ENCODE results near the gene NRXN3. TPM values are rescaled to one million over a fixed set of nuclear protein-coding genes. Genes with fewer than 3 reads are reported as not detected.

The NRXN3 gene
- total and polyA plus RNA-seq, 4 donors, result 1.4 to 8.3 (median 4.4) TPM

- Histone ChIP-seq H3K4me1 (ENCODE audit: control insufficient read depth in 5 of 5, insufficient read depth in 5 of 5, low read length in 5 of 5) (no peaks in the 10 kb centered on the region), H3K9me3 (ENCODE audit: control insufficient read depth in 4 of 4, insufficient read depth in 3 of 4, low read length in 3 of 4) (peaks cover 0 to 2% (median 0%) of the 10 kb centered on the region in 4 donors), H3K27ac (ENCODE audit: low read depth in 1 of 2, low read length in 1 of 2) (no peak overlapping the region), H3K4me3 (no peak overlapping the region), H3K36me3 (ENCODE audit: control insufficient read depth in 4 of 4, insufficient read depth in 4 of 4, low read length in 4 of 4) (no peaks in the 10 kb centered on the region), H3K27me3 (ENCODE audit: control insufficient read depth in 3 of 3, insufficient read depth in 3 of 3, low read length in 2 of 3) (no peaks in the 10 kb centered on the region), H3K9ac (ENCODE audit: insufficient read depth in 1 of 2, low read length in 2 of 2) (no peak overlapping the region)
- 68 to 69% methylated on average over 1 of the region's 1 CpG for WGBS, 2 donors
- DNase-seq, result no peak
- no peak for ATAC-seq (ENCODE audit: insufficient read depth, low FRiP score)
- TF ChIP-seq, protein P1, sequence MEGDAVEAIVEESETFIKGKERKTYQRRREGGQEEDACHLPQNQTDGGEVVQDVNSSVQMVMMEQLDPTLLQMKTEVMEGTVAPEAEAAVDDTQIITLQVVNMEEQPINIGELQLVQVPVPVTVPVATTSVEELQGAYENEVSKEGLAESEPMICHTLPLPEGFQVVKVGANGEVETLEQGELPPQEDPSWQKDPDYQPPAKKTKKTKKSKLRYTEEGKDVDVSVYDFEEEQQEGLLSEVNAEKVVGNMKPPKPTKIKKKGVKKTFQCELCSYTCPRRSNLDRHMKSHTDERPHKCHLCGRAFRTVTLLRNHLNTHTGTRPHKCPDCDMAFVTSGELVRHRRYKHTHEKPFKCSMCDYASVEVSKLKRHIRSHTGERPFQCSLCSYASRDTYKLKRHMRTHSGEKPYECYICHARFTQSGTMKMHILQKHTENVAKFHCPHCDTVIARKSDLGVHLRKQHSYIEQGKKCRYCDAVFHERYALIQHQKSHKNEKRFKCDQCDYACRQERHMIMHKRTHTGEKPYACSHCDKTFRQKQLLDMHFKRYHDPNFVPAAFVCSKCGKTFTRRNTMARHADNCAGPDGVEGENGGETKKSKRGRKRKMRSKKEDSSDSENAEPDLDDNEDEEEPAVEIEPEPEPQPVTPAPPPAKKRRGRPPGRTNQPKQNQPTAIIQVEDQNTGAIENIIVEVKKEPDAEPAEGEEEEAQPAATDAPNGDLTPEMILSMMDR (IDR thresholded peaks at IDR 0.05; ENCODE audit: control extremely low read depth, extremely low read depth), result no peak
Observed at GRCh38 chr14:78298298-78298697, 128.1 kb downstream of the NRXN3 start.

DNA sequence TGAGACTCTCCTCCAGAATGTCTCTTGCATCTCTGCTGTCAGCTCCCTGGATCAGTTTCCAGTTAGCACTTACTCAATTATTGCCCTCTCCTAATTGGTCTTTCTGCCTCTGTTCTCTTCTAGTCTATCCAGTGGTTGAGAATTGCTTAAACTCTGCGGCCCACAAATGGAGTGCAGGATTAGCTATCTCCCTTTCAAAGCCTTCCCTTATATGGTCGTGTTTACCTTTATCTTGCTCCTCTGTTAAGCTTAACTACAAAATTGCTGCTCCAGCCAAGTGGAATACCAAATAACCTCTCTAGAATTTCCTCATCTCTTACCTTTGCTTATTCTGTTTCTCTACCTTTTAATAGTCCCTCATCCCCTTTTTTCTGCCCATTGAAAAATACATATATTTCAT, 132.7 kb downstream of the NRXN3 start:
- H3K9me3 ChIP-seq (ENCODE audit: control insufficient read depth in 4 of 4, insufficient read depth in 3 of 4, low read length in 3 of 4), result peaks cover 0 to under 1% (median 0%) of the 10 kb centered on the region in 4 donors
- peaks cover 0 to 4% (median 0%) of the 10 kb centered on the region in 5 donors for H3K4me1 ChIP-seq (ENCODE audit: control insufficient read depth in 5 of 5, insufficient read depth in 5 of 5, low read length in 5 of 5)
- 32 to 54% methylated on average over 2 of the region's 2 CpGs for WGBS, 2 donors
- H3K4me3 ChIP-seq, result no peak overlapping the region
- TF ChIP-seq, protein P1 (IDR thresholded peaks at IDR 0.05; ENCODE audit: control extremely low read depth, extremely low read depth), result no peak
- H3K36me3 ChIP-seq (ENCODE audit: control insufficient read depth in 4 of 4, insufficient read depth in 4 of 4, low read length in 4 of 4), result no peaks in the 10 kb centered on the region
- no peaks in the 10 kb centered on the region for H3K27me3 ChIP-seq (ENCODE audit: control insufficient read depth in 3 of 3, insufficient read depth in 3 of 3, low read length in 2 of 3)
- H3K9ac ChIP-seq (ENCODE audit: insufficient read depth in 1 of 2, low read length in 2 of 2), result no peak overlapping the region
- DNase-seq (peak in 1 of 3 donors; percentile 26), ATAC-seq (ENCODE audit: insufficient read depth, low FRiP score) (no peak)
- H3K27ac ChIP-seq (ENCODE audit: low read depth in 1 of 2, low read length in 1 of 2), result no peak overlapping the region

DNA sequence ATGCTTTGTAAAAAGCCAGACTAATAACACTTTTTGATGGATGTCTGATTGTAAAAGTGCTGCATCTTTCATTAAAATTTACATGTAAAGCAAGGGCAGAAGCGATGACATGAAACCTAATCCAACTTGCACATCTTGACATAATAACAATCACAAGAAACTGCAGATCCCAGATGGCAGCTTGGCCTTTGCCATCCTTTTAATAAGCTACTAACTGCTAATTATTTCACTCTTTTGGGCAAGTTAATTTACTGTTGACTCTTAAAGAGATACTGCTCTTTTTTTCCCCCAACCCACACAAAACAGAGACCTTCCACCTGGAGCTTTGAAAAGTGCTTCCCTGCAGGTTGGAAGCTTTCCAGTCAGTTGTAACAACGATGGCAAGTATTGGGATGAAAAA, 137.5 kb downstream of the NRXN3 start:
- DNase-seq (no peak), ATAC-seq (ENCODE audit: insufficient read depth, low FRiP score) (no peak)
- no peak overlapping the region for H3K4me3 ChIP-seq
- no peak overlapping the region for H3K9ac ChIP-seq (ENCODE audit: insufficient read depth in 1 of 2, low read length in 2 of 2)
- TF ChIP-seq, protein P1 (IDR thresholded peaks at IDR 0.05; ENCODE audit: control extremely low read depth, extremely low read depth), result no peak
- H3K4me1 ChIP-seq (ENCODE audit: control insufficient read depth in 5 of 5, insufficient read depth in 5 of 5, low read length in 5 of 5), result peaks cover 0 to 15% (median 1%) of the 10 kb centered on the region in 5 donors
- no peaks in the 10 kb centered on the region for H3K36me3 ChIP-seq (ENCODE audit: control insufficient read depth in 4 of 4, insufficient read depth in 4 of 4, low read length in 4 of 4)
- 53 to 69% methylated on average over 2 of the region's 2 CpGs for WGBS, 2 donors
- peaks cover 0 to 3% (median 0%) of the 10 kb centered on the region in 3 donors for H3K27me3 ChIP-seq (ENCODE audit: control insufficient read depth in 3 of 3, insufficient read depth in 3 of 3, low read length in 2 of 3)
- no peak overlapping the region for H3K27ac ChIP-seq (ENCODE audit: low read depth in 1 of 2, low read length in 1 of 2)
- H3K9me3 ChIP-seq (ENCODE audit: control insufficient read depth in 4 of 4, insufficient read depth in 3 of 4, low read length in 3 of 4), result no peaks in the 10 kb centered on the region

- H3K9me3 ChIP-seq (ENCODE audit: control insufficient read depth in 4 of 4, insufficient read depth in 3 of 4, low read length in 3 of 4), result no peaks in the 10 kb centered on the region
Observed at GRCh38 chr14:78308079-78308478, 137.9 kb downstream of the NRXN3 start.

More at GRCh38 chr14:78308079-78308478, 137.9 kb downstream of the NRXN3 start:
- Histone ChIP-seq H3K27ac (ENCODE audit: low read depth in 1 of 2, low read length in 1 of 2) (no peak overlapping the region), H3K4me3 (no peak overlapping the region), H3K27me3 (ENCODE audit: control insufficient read depth in 3 of 3, insufficient read depth in 3 of 3, low read length in 2 of 3) (peaks cover 0 to 3% (median 0%) of the 10 kb centered on the region in 3 donors), H3K9ac (ENCODE audit: insufficient read depth in 1 of 2, low read length in 2 of 2) (no peak overlapping the region), H3K36me3 (ENCODE audit: control insufficient read depth in 4 of 4, insufficient read depth in 4 of 4, low read length in 4 of 4) (no peaks in the 10 kb centered on the region), H3K4me1 (ENCODE audit: control insufficient read depth in 5 of 5, insufficient read depth in 5 of 5, low read length in 5 of 5) (peaks cover 0 to 20% (median 1%) of the 10 kb centered on the region in 5 donors)
- no peak for ATAC-seq (ENCODE audit: insufficient read depth, low FRiP score)
- no peak for DNase-seq
- TF ChIP-seq, protein P1 (IDR thresholded peaks at IDR 0.05; ENCODE audit: control extremely low read depth, extremely low read depth), result no peak
- 71 to 79% methylated on average over 2 of the region's 2 CpGs for WGBS, 2 donors

All from lung (tissue), 12 donors.